ENCODE measurements around the gene TMEM248. TPM values are rescaled to one million over a fixed set of nuclear protein-coding genes. Genes with fewer than 3 reads are reported as not detected.

The TMEM248 gene
- total and polyA plus RNA-seq, 2 of the 13 experiments (the other 11 are each of a cell fraction or from before 2014, with no cell fraction given), result 54.3 to 109 TPM

GRCh38 chr7:66920769-66921395, at the start of gene TMEM248 (continued):
- TF ChIP-seq SMC3 (IDR thresholded peaks at IDR 0.05; ENCODE audit: low read length) (no peak), ZNF33B (CRISPR knock-in tag; IDR thresholded peaks at IDR 0.05) (peak; percentile 95), RBAK (CRISPR knock-in tag; IDR thresholded peaks at IDR 0.05) (no peak; the same call in 1 of the 2 replicates), ZNF816 (CRISPR knock-in tag; IDR thresholded peaks at IDR 0.05; ENCODE audit: borderline replicate concordance) (no peak), SMAD1 (CRISPR knock-in tag; IDR thresholded peaks at IDR 0.05; ENCODE audit: borderline replicate concordance, low read depth) (peak; percentile 89; the same call in 1 of the 2 replicates), MLX (CRISPR knock-in tag; IDR thresholded peaks at IDR 0.05) (peak; percentile 80; the same call in 1 of the 2 replicates), SP2 (CRISPR knock-in tag; IDR thresholded peaks at IDR 0.05) (peak; percentile 69), NR1H2 (CRISPR knock-in tag; IDR thresholded peaks at IDR 0.05; ENCODE audit: borderline replicate concordance, low read depth) (no peak), SP4 (CRISPR knock-in tag; IDR thresholded peaks at IDR 0.05) (peak; percentile 72), EEA1 (CRISPR knock-in tag; IDR thresholded peaks at IDR 0.05; ENCODE audit: borderline replicate concordance) (no peak), ZNF891 (CRISPR knock-in tag; IDR thresholded peaks at IDR 0.05) (peak; percentile 92), ZNF18 (CRISPR knock-in tag; IDR thresholded peaks at IDR 0.05; ENCODE audit: insufficient replicate concordance) (peak; percentile 82), NFYC (CRISPR knock-in tag; IDR thresholded peaks at IDR 0.05) (0 out of 2 replicates have a peak, but pooled peaks have one; percentile 18), ZNF101 (CRISPR knock-in tag; IDR thresholded peaks at IDR 0.05; ENCODE audit: borderline replicate concordance, low read depth) (peak; percentile 20; the same call in 1 of the 2 replicates), ZBTB44 (CRISPR knock-in tag; IDR thresholded peaks at IDR 0.05) (no peak), ZNF33A (CRISPR knock-in tag; IDR thresholded peaks at IDR 0.05; ENCODE audit: borderline replicate concordance) (no peak), DR1 (CRISPR knock-in tag; IDR thresholded peaks at IDR 0.05) (peak; percentile 70; the same call in 1 of the 2 replicates), ZNF770 (CRISPR knock-in tag; IDR thresholded peaks at IDR 0.05) (peak; percentile 98), NCOA2 (CRISPR knock-in tag; IDR thresholded peaks at IDR 0.05) (peak; percentile 52), ZFYVE20 (CRISPR knock-in tag; IDR thresholded peaks at IDR 0.05; ENCODE audit: borderline replicate concordance, low read depth) (no peak), LRRFIP1 (CRISPR knock-in tag; conservative IDR thresholded peaks at IDR 0.05) (no peak), XBP1 (CRISPR knock-in tag; IDR thresholded peaks at IDR 0.05) (no peak)
